GM13977 (cell line): Measurements from ENCODE around the gene LNP1.

Experiments used
- DNase-seq: peaks from one replicate; pipeline ENCODE4 v3.0.0; 2012; ENCODE audit warnings: low spot score
- CTCF ChIP-seq: IDR thresholded peaks from 2 replicates; pipeline ENCODE4 v1.5.1; 2012; ENCODE audit warnings: mild to moderate bottlenecking, control low read depth; ENCODE audit not compliant: insufficient read depth; ENCODE audit errors: extremely low read depth, missing control alignments
- in situ Hi-C: fragments of 300-500 bp; cut with MboI; formaldehyde crosslinking; loops from one replicate; pipeline ENCODE4 v1.12.0; 2022; ENCODE audit warnings: low sequenced_read_pairs, low pct_unique_long_range_greater_than_20kb, mixed read lengths, inconsistent platforms; ENCODE audit not compliant: unreplicated experiment

The LNP1 gene

DNA sequence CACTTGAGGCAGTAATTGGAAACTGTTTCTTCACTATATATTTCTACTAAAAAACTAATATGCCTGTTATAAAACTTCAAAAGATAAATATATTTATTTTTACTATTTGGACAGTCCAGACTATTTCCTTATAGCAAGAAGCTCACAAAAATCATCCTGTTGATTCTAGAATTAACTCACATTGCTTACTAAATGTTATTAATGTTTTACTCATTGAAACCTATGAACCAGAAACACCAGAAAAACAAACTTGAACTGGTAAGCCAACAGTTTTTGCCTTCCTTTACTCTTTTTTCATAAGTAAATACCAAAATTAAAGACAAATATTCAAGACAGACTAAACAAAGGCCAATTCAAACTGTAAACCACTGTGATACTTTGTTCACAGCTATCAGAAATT, 26.8 kb upstream of the LNP1 start:
- in situ Hi-C loops = no loop called here
- DNase-seq = no peak
- no peak for TF ChIP-seq CTCF

DNA sequence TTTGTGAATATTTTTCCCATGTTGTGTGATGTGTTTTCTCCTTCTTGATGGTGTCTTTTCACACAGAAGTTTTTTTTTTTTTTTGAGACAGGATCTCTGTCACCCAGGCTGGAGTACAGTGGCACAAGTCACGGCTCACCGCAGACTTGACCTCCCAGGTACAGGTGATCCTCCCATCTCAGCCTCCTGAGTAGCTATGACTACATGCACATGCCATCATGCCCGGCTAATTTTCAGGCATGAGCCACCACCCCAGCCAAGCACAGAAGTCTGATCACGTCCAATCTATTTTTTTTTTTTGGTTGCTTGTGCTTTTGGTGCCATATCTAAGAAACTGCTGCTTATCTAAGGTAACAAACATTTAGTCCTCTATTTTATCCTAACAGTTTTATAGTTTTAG, 25.0 kb upstream of the LNP1 start:
- no peak for TF ChIP-seq CTCF
- DNase-seq = no peak
- in situ Hi-C loops = no loop called here

DNA sequence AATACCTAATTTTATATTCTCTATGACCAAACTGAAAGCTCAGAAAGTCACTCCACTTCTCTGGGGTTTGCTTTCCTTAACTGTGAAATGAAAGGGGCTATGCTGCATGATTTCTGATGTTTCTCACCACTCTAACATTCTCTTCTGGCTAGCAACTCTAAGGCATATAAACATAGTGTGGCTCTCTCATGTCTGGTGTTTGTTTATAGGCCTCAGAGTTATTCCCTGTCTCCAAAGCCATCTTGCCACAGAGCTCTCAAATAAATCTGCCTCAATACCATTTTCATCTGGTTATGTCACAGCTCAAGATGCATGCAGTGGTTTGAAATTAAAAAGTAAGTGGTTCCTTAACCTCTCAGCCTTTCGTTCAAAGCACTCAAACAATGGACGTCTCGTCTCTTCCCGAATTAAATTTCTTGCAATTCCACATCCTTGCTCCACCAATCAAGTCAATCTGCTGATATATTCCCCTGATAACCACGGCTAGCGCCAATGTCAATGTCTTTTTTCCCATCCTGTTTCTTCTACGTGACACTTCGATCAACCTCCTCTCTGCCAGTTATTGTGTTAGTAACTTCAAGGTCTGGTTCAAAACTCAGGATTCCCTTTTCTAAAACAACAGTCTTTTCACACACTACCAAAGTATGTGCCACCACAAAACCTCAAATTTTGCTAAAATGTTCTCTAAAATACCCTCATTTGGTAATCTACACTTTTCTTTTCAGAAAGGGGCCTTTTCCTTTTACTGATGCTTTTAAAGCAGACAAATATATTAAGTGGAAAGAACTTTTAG, 16.4 kb upstream of the LNP1 start:
- no peak for TF ChIP-seq CTCF
- in situ Hi-C loops = no loop called here
- DNase-seq = no peak

GRCh38 chr3:100386437-100387074, 14.8 kb upstream of the LNP1 start:
- in situ Hi-C loops = no loop called here
- no peak for TF ChIP-seq CTCF
- no peak for DNase-seq

DNA sequence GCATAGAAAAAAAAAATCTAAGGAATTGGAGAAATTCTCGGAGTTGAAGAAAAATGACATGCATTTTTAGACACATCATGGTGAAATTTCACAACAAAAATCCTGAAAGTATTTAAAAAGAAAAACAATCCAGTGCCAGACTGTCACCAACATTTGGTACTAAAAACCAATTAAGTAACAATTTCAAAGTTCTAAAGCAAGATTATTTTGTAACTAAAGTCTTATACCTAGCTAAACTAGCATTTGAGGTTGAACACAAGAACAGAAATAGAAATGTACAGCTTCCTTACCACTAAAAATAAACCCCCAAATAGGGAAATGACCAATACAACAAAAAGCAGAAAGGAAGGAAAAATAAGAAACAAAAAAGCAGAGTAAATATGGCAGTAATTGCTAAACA, 12.3 kb upstream of the LNP1 start:
- no peak for DNase-seq
- no peak for TF ChIP-seq CTCF
- in situ Hi-C loops = no loop called here

- in situ Hi-C loops = no loop called here
- TF ChIP-seq CTCF = no peak
- peak; percentile 23 for DNase-seq
Observed at GRCh38 chr3:100395679-100396431, 5.5 kb upstream of the LNP1 start.
